OCI-LY1 (cell line): ENCODE results near the gene ENDOU.

Experiments
- H2AFZ ChIP-seq: fragments of 200-600 bp; sonication (generic), shearing (Covaris generic); 2 replicates; pipeline ENCODE4 v1.6.0; 2014; ENCODE audit warnings: antibody characterized with exemption, mild to moderate bottlenecking, low read length
- H3F3A ChIP-seq: fragments of 200-600 bp; sonication (generic), shearing (Covaris generic); 2 replicates; pipeline ENCODE4 v1.6.0; 2014; ENCODE audit warnings: mild to moderate bottlenecking, antibody characterized with exemption, low read length, moderate library complexity; ENCODE audit not compliant: insufficient read depth
- H3K27ac ChIP-seq: fragments of 200-600 bp; sonication (generic); 2 replicates; pipeline ENCODE4 v1.5.1; 2014; ENCODE audit warnings: low read length, mixed run types, mild to moderate bottlenecking, low read depth; ENCODE audit not compliant: poor library complexity, severe bottlenecking
- H3K27me3 ChIP-seq: fragments of 200-600 bp; sonication (generic); 2 replicates; pipeline ENCODE4 v1.6.0; 2014; ENCODE audit warnings: antibody characterized with exemption, mild to moderate bottlenecking, low read length, moderate library complexity; ENCODE audit not compliant: insufficient read depth
- H3K36me3 ChIP-seq: fragments of 200-600 bp; sonication (generic); 2 replicates; pipeline ENCODE4 v1.6.1; 2014; ENCODE audit warnings: mild to moderate bottlenecking, antibody characterized with exemption, low read length, moderate library complexity, mixed read lengths; ENCODE audit not compliant: insufficient read depth
- H3K4me1 ChIP-seq: fragments of 200-600 bp; sonication (generic); 2 replicates; pipeline ENCODE4 v1.5.1; 2014; ENCODE audit warnings: mild to moderate bottlenecking, low read length, moderate library complexity; ENCODE audit not compliant: insufficient read depth, severe bottlenecking
- H3K4me2 ChIP-seq: fragments of 200-600 bp; sonication (generic), shearing (Covaris generic); 2 replicates; pipeline ENCODE4 v1.6.1; 2014; ENCODE audit warnings: low read length
- H3K4me3 ChIP-seq: fragments of 200-600 bp; sonication (generic); 2 replicates; pipeline ENCODE4 v1.5.1; 2014; ENCODE audit warnings: low read length, low read depth, mild to moderate bottlenecking, mixed read lengths; ENCODE audit not compliant: poor library complexity, severe bottlenecking
- H3K79me2 ChIP-seq: fragments of 200-600 bp; shearing (Covaris generic); 2 replicates; pipeline ENCODE4 v1.6.1; 2016; ENCODE audit warnings: mixed run types, low read length, mixed read lengths; ENCODE audit not compliant: insufficient read depth
- H3K9ac ChIP-seq: fragments of 200-600 bp; sonication (generic), shearing (Covaris generic); 2 replicates; pipeline ENCODE4 v1.6.1; 2014; ENCODE audit warnings: mild to moderate bottlenecking, low read length, mixed read lengths
- H3K9me2 ChIP-seq: fragments of 200-600 bp; sonication (generic), shearing (Covaris generic); 2 replicates; pipeline ENCODE4 v1.6.1; 2014; ENCODE audit warnings: low read depth, mild to moderate bottlenecking, low read length, mixed read lengths
- H3K9me3 ChIP-seq: fragments of 200-600 bp; shearing (Covaris generic); 2 replicates; pipeline ENCODE4 v1.6.1; 2014; ENCODE audit warnings: low read length, mixed read lengths
- H4K20me1 ChIP-seq: fragments of 200-600 bp; sonication (generic), shearing (Covaris generic); 2 replicates; pipeline ENCODE4 v1.6.0; 2016; ENCODE audit warnings: mild to moderate bottlenecking, low read length; ENCODE audit not compliant: insufficient read depth
- EZH2 ChIP-seq: fragments of 200-600 bp; sonication (generic), shearing (Covaris generic); IDR thresholded peaks from 2 replicates; pipeline ENCODE4 v1.8.0; 2017; ENCODE audit warnings: borderline replicate concordance, mixed run types, mild to moderate bottlenecking, antibody characterized with exemption, low read length, moderate library complexity, mixed read lengths
- TF ChIP-seq, protein P1 (sequence below): fragments of 200-600 bp; sonication (generic), shearing (Covaris generic); IDR thresholded peaks from 2 replicates; pipeline ENCODE4 v1.5.1; 2017; ENCODE audit warnings: mild to moderate bottlenecking, antibody characterized with exemption, low read length, moderate library complexity, mixed read lengths

Gene ENDOU

DNA sequence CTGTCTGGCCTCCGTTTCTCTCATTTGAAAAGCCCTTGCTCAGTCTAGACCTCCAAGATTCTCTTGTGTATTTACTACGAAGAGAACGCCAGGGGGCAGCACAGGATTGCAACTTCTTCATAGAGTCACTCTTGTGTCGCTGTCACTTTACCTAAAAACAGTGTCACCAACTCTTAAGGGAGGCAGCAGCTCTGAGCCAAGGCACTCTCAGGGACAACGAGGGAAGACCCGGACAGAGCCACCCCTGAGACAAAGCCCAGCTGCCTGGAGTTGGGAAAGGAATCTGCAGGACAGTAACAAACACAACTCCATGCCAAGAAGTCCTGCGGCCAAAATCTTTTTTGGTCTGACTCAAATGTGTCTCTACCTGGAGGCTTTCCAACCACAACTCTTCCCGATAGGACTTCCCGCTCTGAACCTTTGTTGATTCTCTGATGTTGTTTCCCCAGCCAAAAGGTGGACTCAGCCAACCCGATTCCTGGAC is 9.9 kb downstream of the ENDOU start:
- H3K4me3 ChIP-seq: no peak overlapping the region

DNA sequence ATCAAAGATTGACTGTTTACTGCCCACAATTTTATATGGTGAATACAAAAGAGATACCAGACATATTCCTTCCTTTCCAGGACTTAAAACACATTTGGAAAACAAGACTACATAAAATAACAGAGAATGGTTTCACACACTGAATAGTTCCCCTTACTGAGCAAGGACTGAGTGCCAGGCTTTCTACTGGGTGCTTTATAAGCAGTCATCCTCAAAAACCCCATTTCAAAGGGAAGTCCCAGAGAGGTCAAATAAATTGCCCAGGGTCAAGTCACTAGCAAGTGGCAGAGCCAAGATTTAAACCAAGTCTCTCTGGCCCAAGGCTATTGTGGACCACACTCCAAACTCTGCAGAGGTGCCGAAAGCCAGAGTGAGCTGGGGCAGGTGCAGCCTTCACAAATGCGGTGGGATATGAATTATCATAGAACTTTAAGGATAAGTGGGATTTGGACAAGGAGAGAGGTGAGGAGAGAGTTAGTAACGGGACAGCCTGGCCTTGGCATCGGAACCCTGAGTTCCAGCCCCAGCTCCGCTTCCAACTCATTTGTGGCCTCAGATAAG is 10.4 kb downstream of the ENDOU start:
- no peaks in the 10 kb centered on the region for H3K9me3 ChIP-seq
- no peaks in the 10 kb centered on the region for H3F3A ChIP-seq
- H3K36me3 ChIP-seq: no peaks in the 10 kb centered on the region
- H2AFZ ChIP-seq: no peak overlapping the region
- H3K27me3 ChIP-seq: no peaks in the 10 kb centered on the region
- H3K27ac ChIP-seq: no peak overlapping the region
- H3K4me1 ChIP-seq: peaks cover 10% of the 10 kb centered on the region
- H3K9ac ChIP-seq: no peak overlapping the region
- no peak overlapping the region for H3K4me2 ChIP-seq
- H3K9me2 ChIP-seq: no peaks in the 10 kb centered on the region
- H4K20me1 ChIP-seq: no peaks in the 10 kb centered on the region
- no peak for TF ChIP-seq EZH2
- TF ChIP-seq, protein P1, sequence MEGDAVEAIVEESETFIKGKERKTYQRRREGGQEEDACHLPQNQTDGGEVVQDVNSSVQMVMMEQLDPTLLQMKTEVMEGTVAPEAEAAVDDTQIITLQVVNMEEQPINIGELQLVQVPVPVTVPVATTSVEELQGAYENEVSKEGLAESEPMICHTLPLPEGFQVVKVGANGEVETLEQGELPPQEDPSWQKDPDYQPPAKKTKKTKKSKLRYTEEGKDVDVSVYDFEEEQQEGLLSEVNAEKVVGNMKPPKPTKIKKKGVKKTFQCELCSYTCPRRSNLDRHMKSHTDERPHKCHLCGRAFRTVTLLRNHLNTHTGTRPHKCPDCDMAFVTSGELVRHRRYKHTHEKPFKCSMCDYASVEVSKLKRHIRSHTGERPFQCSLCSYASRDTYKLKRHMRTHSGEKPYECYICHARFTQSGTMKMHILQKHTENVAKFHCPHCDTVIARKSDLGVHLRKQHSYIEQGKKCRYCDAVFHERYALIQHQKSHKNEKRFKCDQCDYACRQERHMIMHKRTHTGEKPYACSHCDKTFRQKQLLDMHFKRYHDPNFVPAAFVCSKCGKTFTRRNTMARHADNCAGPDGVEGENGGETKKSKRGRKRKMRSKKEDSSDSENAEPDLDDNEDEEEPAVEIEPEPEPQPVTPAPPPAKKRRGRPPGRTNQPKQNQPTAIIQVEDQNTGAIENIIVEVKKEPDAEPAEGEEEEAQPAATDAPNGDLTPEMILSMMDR: no peak
- no peak overlapping the region for H3K4me3 ChIP-seq
- no peaks in the 10 kb centered on the region for H3K79me2 ChIP-seq

More for the DNA sequence above, 9.9 kb downstream of the ENDOU start:
- Histone ChIP-seq H4K20me1 (no peaks in the 10 kb centered on the region), H3K27ac (no peak overlapping the region), H3K9me3 (no peaks in the 10 kb centered on the region), H3K79me2 (no peaks in the 10 kb centered on the region), H3K4me2 (no peak overlapping the region), H3F3A (no peaks in the 10 kb centered on the region), H3K9me2 (no peaks in the 10 kb centered on the region), H3K27me3 (no peaks in the 10 kb centered on the region), H2AFZ (no peak overlapping the region), H3K9ac (no peak overlapping the region), H3K36me3 (no peaks in the 10 kb centered on the region), H3K4me1 (peaks cover 5% of the 10 kb centered on the region)
- TF ChIP-seq, protein P1: peak; percentile 78
- no peak for TF ChIP-seq EZH2

DNA sequence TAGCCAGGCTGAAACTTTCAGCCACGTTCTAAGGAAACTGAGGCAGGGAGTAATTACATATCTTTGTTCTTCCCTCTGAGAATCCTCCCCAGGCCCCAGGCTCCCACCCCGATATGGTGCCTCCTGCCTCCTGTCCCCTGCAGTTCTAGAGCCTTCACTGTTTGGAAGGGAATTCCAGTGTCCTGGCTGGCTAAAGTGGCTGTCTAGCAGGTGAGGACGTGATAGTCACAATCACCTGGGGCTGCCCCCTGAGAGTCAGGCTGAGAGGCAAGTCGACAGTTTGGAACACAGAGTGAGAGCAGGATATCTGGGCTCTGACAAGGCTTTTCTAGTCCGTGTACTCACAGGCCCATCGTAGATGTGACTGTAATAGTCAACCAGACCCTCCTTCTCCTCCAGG is 13.1 kb downstream of the ENDOU start:
- TF ChIP-seq, protein P1: no peak
- no peak for TF ChIP-seq EZH2
- H3K4me1 ChIP-seq: peaks cover 35% of the 10 kb centered on the region
- no peaks in the 10 kb centered on the region for H3K9me2 ChIP-seq
- no peaks in the 10 kb centered on the region for H3K27me3 ChIP-seq
- no peak overlapping the region for H3K27ac ChIP-seq
- no peaks in the 10 kb centered on the region for H3K79me2 ChIP-seq
- no peaks in the 10 kb centered on the region for H3K36me3 ChIP-seq
- no peak overlapping the region for H3K4me3 ChIP-seq
- no peaks in the 10 kb centered on the region for H3F3A ChIP-seq
- no peaks in the 10 kb centered on the region for H4K20me1 ChIP-seq
- no peak overlapping the region for H3K9ac ChIP-seq
- H3K4me2 ChIP-seq: no peak overlapping the region
- no peaks in the 10 kb centered on the region for H3K9me3 ChIP-seq
- H2AFZ ChIP-seq: no peak overlapping the region
